H9 (cell line): ENCODE data around the gene YAF2. TPM values are rescaled to one million over a fixed set of nuclear protein-coding genes. Genes with fewer than 3 reads are reported as not detected.

Source experiments
- DNase-seq: peaks from one replicate; pipeline ENCODE4 v3.0.0-alpha.2; 2017
- H2AFZ ChIP-seq: one replicate; pipeline ENCODE4 v1.6.1; 2013; ENCODE audit warnings: mild to moderate bottlenecking, low read length, control low read depth, moderate library complexity
- H2AK5ac ChIP-seq: 2 replicates; pipeline ENCODE4 v1.6.1; 2013; ENCODE audit warnings: low read length, control low read depth, mixed read lengths; ENCODE audit not compliant: insufficient read length
- H2BK120ac ChIP-seq: one replicate; pipeline ENCODE4 v1.6.1; 2013; ENCODE audit warnings: low read depth, mild to moderate bottlenecking, low read length, control low read depth, inconsistent platforms; ENCODE audit not compliant: poor library complexity, severe bottlenecking
- H2BK12ac ChIP-seq: 2 replicates; pipeline ENCODE4 v1.6.1; 2013; ENCODE audit warnings: low read length, control low read depth, mixed read lengths, low read depth; ENCODE audit not compliant: insufficient read length
- H2BK15ac ChIP-seq: 2 replicates; pipeline ENCODE4 v1.6.1; 2013; ENCODE audit warnings: low read depth, low read length, control low read depth
- H2BK20ac ChIP-seq: one replicate; pipeline ENCODE4 v1.6.1; 2013; ENCODE audit warnings: low read depth, mild to moderate bottlenecking, low read length, control low read depth, inconsistent platforms; ENCODE audit not compliant: poor library complexity, severe bottlenecking
- H2BK5ac ChIP-seq: 2 replicates; pipeline ENCODE4 v1.6.1; 2013; ENCODE audit warnings: low read length, control low read depth, mixed read lengths; ENCODE audit not compliant: insufficient read length
- H3K14ac ChIP-seq: 2 replicates; pipeline ENCODE4 v1.6.1; 2013; ENCODE audit warnings: low read length, control low read depth; ENCODE audit not compliant: insufficient read depth
- H3K18ac ChIP-seq: 2 replicates; pipeline ENCODE4 v1.6.1; 2013; ENCODE audit warnings: low read depth, mild to moderate bottlenecking, mixed read lengths, low read length, control low read depth; ENCODE audit not compliant: insufficient read length
- H3K23ac ChIP-seq: 2 replicates; pipeline ENCODE4 v1.6.1; 2013; ENCODE audit warnings: low read length, control low read depth, mixed read lengths, low read depth; ENCODE audit not compliant: insufficient read length
- H3K23me2 ChIP-seq: 2 replicates; pipeline ENCODE4 v1.6.1; 2013; ENCODE audit warnings: low read depth, mild to moderate bottlenecking, mixed read lengths, low read length, control low read depth; ENCODE audit not compliant: insufficient read length, poor library complexity, severe bottlenecking
- H3K27ac ChIP-seq: 2 replicates; pipeline ENCODE4 v1.5.1; 2013; ENCODE audit warnings: low read length, control low read depth, mixed read lengths, low read depth; ENCODE audit not compliant: insufficient read length
- H3K27me3 ChIP-seq: 2 replicates; pipeline ENCODE4 v1.6.1; 2013; ENCODE audit warnings: low read length, control low read depth, inconsistent platforms; ENCODE audit not compliant: insufficient read depth
- H3K4ac ChIP-seq: 2 replicates; pipeline ENCODE4 v1.6.1; 2013; ENCODE audit warnings: low read depth, mild to moderate bottlenecking, control low read depth, inconsistent platforms, low read length, moderate library complexity
- H3K4me1 ChIP-seq: 2 replicates; pipeline ENCODE4 v1.6.1; 2013; ENCODE audit warnings: low read length, control low read depth, inconsistent platforms; ENCODE audit not compliant: insufficient read depth
- H3K4me2 ChIP-seq: 2 replicates; pipeline ENCODE4 v1.6.1; 2013; ENCODE audit warnings: low read length, control low read depth, mixed read lengths; ENCODE audit not compliant: insufficient read length, insufficient read depth
- H3K56ac ChIP-seq: 2 replicates; pipeline ENCODE4 v1.6.1; 2013; ENCODE audit warnings: low read depth, mild to moderate bottlenecking, mixed read lengths, low read length, control low read depth; ENCODE audit not compliant: insufficient read length
- H3K79me1 ChIP-seq: 2 replicates; pipeline ENCODE4 v1.6.1; 2013; ENCODE audit warnings: low read depth, mild to moderate bottlenecking, moderate library complexity, low read length, control low read depth, inconsistent platforms; ENCODE audit not compliant: insufficient read depth, poor library complexity, severe bottlenecking
- H3K79me2 ChIP-seq: 2 replicates; pipeline ENCODE4 v1.6.1; 2013; ENCODE audit warnings: low read length, control low read depth, inconsistent platforms; ENCODE audit not compliant: insufficient read depth
- H3K9ac ChIP-seq: 2 replicates; pipeline ENCODE4 v1.6.1; 2013; ENCODE audit warnings: low read length, control low read depth, mixed read lengths; ENCODE audit not compliant: insufficient read length; ENCODE audit errors: extremely low read depth
- H3K9me3 ChIP-seq: one replicate; pipeline ENCODE4 v1.6.1; 2013; ENCODE audit warnings: low read depth, low read length, inconsistent platforms; ENCODE audit not compliant: control insufficient read depth
- H3T11ph ChIP-seq: one replicate; pipeline ENCODE4 v1.6.1; 2013; ENCODE audit warnings: mild to moderate bottlenecking, low read length, control low read depth, inconsistent platforms
- H4K20me1 ChIP-seq: one replicate; pipeline ENCODE4 v1.6.1; 2013; ENCODE audit not compliant: control insufficient read depth, insufficient read length, insufficient read depth
- H4K5ac ChIP-seq: 2 replicates; pipeline ENCODE4 v1.6.1; 2013; ENCODE audit warnings: low read depth, mild to moderate bottlenecking, mixed read lengths, low read length, control low read depth; ENCODE audit not compliant: insufficient read length
- H4K8ac ChIP-seq: replicated peaks from 2 replicates; pipeline ENCODE4 v1.6.1; 2013; ENCODE audit warnings: low read length, control low read depth, mixed read lengths, low read depth; ENCODE audit not compliant: insufficient read length
- H4K91ac ChIP-seq: 2 replicates; pipeline ENCODE4 v1.6.1; 2013; ENCODE audit warnings: low read depth, mild to moderate bottlenecking, moderate library complexity, mixed read lengths, low read length, control low read depth; ENCODE audit not compliant: insufficient read length
- H3K27ac Mint-ChIP-seq, 3 experiments: 2 replicates in 2 of 3; 3 replicates in 1 of 3; pipeline ENCODE4 v1.8.0; 2020 to 2021; ENCODE audit warnings: mixed read lengths in 3 of 3, mild to moderate bottlenecking in 1 of 3, moderate library complexity in 1 of 3
- H3K27me3 Mint-ChIP-seq: 2 replicates; pipeline ENCODE4 v1.8.0; 2021; ENCODE audit warnings: low read depth, mild to moderate bottlenecking, moderate library complexity, mixed read lengths
- H3K36me3 Mint-ChIP-seq, 3 experiments: 2 replicates in 2 of 3; 3 replicates in 1 of 3; pipeline ENCODE4 v1.8.0; 2020 to 2021; ENCODE audit warnings: low read depth in 3 of 3, mixed read lengths in 3 of 3; ENCODE audit not compliant: insufficient read depth in 1 of 3
- H3K4me1 Mint-ChIP-seq, 2 experiments: 2 replicates each; pipeline ENCODE4 v1.8.0; 2020; ENCODE audit warnings: mixed read lengths in 2 of 2
- H3K4me3 Mint-ChIP-seq, 2 experiments: 2 replicates in 1 of 2; 3 replicates in 1 of 2; pipeline ENCODE4 v1.8.0; 2020 to 2021; ENCODE audit warnings: mild to moderate bottlenecking in 2 of 2, mixed read lengths in 2 of 2, moderate library complexity in 1 of 2
- H3K9me3 Mint-ChIP-seq, 2 experiments: 2 replicates in 1 of 2; 3 replicates in 1 of 2; pipeline ENCODE4 v1.8.0; 2020; ENCODE audit warnings: mild to moderate bottlenecking in 2 of 2, mixed read lengths in 2 of 2, moderate library complexity in 1 of 2
- CTCF ChIP-seq: fragments of 200-600 bp; sonication (generic); conservative IDR thresholded peaks from 3 replicates; pipeline ENCODE4 v1.8.0; 2021; ENCODE audit warnings: antibody characterized with exemption, mild to moderate bottlenecking
- WGBS: extraction: QIAGEN DNeasy Blood & Tissue Kit; methylation state at CpG from one replicate; pipeline ENCODE4 v1.1.7; 2013; ENCODE audit warnings: missing lambda C conversion rate, low lambda C conversion rate, mixed read lengths; ENCODE audit not compliant: insufficient read length; ENCODE audit errors: extremely low coverage; 5-methylcytosine and 5-hydroxymethylcytosine counted together
- total RNA-seq: library from RNA; stranded (reverse); gene quantifications from 2 replicates; pipeline ENCODE4 v1.2.1, GENCODE V29; 2021

The YAF2 gene
- total RNA-seq, 1 experiment from 2014 or later, result 1.9 TPM

- Histone ChIP-seq H2BK5ac (no peak overlapping the region), H3K79me1 (no peaks in the 10 kb centered on the region), H3K56ac (no peak overlapping the region), H3K79me2 (no peaks in the 10 kb centered on the region), H4K91ac (no peak overlapping the region), H3T11ph (no peak overlapping the region), H2BK15ac (no peak overlapping the region), H3K9ac (no peak overlapping the region), H3K27ac (no peak overlapping the region), H2AK5ac (no peak overlapping the region), H3K4me1 (no peaks in the 10 kb centered on the region), H2BK120ac (no peak overlapping the region), H2BK20ac (no peak overlapping the region), H4K20me1 (no peaks in the 10 kb centered on the region), H3K4ac (no peak overlapping the region), H3K23me2 (no peaks in the 10 kb centered on the region), H3K14ac (no peak overlapping the region), H3K4me2 (no peak overlapping the region), H4K5ac (no peak overlapping the region), H2AFZ (no peak overlapping the region), H3K23ac (no peak overlapping the region), H3K18ac (no peak overlapping the region), H3K9me3 (no peaks in the 10 kb centered on the region), H2BK12ac (no peak overlapping the region), H4K8ac (no peak overlapping the region), H3K27me3 (no peaks in the 10 kb centered on the region)
- WGBS, result no CpG with 5 or more reads among the region's 2 CpGs
- Mint-ChIP-seq H3K36me3 (no peaks in the 10 kb centered on the region), H3K27me3 (no peaks in the 10 kb centered on the region), H3K9me3 (no peaks in the 10 kb centered on the region), H3K4me3 (no peak overlapping the region), H3K27ac (no peak overlapping the region; a peak in 1 of 7 replicates), H3K4me1 (no peaks in the 10 kb centered on the region)
- DNase-seq, result no peak
- TF ChIP-seq CTCF, result no peak
These were observed 24.1 kb downstream of the YAF2 start for GRCh38 chr12:42213954-42214426.
